Right hindlimb (tissue), 1 donor: ENCODE results near the gene RNF187.
A peak's percentile ranks its signal among the peaks of the same experiment; 100 is the strongest.

Source experiments
- DNase-seq: peaks from one replicate; pipeline ENCODE4 v3.0.0-alpha.2; 2018

Gene RNF187

DNA sequence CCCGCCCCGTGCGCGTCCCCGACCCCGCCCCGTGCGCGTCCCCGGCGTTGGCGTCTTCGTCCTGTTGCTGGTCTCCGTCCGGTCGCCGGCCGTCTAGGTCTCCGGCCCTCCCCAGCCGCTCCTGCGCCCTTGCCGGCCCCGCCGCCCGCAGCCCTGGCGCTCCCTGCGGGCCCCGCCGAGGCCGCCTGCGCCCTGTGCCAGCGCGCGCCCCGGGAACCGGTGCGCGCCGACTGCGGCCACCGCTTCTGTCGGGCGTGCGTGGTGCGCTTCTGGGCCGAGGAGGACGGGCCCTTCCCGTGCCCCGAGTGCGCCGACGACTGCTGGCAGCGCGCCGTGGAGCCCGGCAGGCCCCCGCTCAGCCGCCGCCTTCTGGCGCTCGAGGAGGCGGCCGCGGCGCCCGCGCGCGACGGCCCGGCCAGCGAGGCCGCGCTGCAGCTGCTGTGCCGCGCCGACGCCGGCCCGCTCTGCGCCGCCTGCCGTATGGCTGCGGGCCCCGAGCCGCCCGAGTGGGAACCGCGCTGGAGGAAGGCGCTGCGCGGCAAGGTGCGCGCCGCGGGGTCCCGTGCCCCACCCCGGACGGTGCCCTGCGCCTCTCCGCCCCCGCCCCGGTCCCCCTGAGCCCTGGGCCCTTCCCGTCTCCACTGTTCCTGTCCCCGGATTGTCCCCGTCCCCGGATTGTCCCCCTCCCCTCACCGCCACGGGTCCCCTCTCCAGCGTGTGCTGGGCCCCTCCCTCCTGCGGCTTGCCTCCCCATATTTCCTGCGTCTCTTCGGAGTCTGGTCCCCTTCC, at the start of gene RNF187:
RNF187 (plus strand) TSS at position 47 of the 789 bp plus-strand sequence.
- DNase-seq, result no peak

DNA sequence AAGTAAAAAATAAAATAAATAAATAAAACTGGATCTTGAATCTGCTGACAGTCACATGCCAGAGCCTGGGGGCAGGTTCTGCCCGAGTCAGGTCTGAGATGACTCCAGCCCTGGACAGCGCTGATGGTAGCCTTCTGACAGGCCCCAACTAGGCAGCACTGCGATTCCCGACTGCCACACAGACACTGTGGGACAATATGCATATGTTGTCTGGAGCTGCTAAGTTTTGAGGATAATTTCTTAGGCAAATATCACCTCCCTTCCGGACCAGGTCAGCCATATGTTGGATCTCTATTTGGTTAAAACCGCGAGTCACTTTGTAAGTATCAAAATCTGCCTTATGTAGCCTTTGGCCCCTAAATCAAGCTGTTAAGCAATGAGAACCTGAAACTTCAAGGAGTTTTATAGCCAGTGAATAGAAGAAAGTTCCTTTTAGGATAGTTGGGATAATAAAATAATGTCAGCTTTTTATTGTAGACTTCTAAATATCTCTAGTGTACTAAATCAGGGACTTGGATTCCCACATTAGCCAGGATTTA, 49.7 kb upstream of the RNF187 start:
- no peak for DNase-seq

DNA sequence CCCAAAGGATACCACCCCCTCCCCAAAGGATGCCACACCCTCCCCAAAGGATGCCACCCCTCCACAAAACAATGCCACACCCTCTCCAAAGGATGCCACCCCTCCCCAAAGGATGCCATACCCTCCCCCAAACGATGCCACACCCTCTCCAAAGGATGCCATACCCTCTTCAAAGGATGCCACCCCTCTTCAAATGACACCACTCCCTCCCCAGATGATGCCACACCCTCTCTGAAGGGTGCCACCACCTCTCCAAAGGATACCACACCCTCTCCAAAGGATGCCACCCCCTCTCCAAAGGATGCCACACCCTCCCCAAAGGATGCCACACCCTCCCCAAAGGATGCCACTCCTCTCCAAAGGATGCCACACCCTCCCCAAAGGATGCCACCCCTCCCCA, 48.9 kb upstream of the RNF187 start:
- DNase-seq, result no peak

DNA sequence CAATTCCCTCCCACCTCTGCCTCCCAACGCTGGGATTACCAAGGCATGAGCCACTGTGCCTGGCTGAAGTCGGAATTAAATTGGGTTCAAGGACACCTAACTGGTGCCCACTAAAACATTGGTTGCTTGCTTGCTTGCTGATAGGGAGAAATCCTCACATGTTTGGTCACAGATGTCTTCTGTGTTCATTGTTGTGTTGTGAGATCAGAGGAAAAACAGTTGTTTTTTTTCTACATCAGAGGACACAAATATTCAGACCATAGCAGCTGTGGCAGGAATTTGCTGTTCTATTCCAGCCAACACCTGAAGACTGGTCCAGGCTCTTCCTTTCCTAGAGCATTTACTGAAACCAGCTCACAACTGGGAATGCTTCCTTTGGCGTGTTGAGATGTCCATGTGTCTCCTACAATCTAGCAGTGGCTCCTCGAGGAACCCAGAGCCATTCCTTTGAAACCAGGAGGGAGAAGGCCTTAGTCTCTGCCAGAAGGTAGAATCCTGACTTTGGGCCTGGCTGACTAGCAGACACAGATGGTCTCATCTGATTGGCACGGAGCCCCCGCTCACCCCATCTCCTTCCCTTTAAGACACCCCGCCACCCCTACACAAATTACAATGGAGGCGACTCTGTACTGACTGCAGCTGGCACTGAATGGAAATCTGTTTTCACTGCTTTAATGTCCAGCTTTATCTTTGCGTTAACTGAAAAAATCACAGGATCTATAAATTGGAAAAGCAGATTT, 46.3 kb upstream of the RNF187 start:
- no peak for DNase-seq

DNA sequence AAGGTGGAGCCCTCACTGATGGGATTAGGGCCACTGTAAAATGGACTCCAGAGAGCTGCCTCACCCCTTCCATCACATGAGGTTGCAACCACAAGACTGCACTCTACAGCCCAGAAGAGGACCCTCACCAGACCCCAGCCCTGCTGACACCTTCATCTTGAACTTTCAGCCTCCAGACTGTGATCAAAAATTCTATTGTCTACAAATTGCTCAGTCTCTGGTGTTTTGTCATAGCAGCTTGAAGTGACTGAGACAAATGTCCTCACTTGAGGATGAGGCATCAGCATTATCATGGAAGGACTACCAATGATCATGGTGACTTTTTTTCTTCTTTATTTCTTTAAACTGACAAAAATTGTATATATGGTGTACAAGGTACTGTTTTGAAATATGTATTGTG, 43.8 kb upstream of the RNF187 start:
- DNase-seq, result no peak

DNA sequence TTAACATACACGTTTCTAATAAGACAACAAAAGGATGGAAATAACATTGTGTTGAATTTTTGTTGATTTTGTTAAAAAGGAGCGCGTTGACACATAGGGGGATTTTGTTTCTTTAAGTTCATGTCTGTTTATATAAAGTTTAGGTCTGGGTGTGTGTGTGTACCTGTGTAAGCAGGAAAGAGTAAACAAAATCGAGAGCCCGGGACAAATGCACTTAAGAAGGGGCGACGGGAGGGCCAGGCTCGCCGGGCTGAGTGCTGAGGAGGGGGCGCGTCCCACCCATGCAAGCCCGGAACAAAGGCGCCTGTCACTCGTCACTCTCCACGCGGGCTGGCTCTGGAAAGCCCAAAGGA, 41.7 kb upstream of the RNF187 start:
- DNase-seq, result no peak

DNA sequence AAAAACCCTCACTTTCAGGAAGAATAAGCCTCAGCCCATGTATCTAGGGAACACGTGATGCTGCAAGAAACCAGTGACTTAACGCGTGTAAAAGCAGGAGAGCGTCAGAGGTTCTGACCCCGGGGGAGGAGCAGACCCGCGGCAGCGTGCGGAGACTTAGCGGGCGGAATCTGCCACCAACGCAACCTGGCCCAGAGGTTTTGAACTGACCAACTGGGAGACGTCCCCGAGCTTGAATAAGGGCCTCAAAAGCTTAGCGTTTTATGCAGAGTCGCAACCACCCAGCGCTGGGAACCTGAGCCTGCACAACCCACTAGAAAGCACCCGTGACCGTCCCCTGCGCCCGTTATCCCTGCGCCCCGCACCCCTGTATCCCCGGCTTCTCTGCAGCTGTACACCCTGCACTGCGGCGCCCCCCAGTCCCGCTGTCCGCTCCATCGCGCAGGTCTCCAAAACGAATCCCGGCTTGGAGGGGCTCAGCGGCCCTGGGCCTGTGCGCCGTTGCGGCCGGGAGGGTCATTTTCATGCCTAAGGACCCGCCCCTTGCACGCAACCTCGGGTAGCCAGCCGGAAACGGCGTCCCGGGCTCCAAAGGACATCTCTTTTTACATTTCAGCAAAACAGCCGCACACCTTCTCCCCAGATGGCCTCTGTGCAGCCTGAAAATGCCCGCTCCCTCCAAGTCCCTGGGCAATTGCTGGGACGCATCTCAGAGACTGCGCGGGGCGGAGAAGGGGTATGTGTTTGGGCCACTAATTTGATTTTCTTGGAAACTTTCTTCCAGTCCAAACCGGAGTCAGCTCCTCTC, 41.1 kb upstream of the RNF187 start:
- DNase-seq, result peak; percentile 48

DNA sequence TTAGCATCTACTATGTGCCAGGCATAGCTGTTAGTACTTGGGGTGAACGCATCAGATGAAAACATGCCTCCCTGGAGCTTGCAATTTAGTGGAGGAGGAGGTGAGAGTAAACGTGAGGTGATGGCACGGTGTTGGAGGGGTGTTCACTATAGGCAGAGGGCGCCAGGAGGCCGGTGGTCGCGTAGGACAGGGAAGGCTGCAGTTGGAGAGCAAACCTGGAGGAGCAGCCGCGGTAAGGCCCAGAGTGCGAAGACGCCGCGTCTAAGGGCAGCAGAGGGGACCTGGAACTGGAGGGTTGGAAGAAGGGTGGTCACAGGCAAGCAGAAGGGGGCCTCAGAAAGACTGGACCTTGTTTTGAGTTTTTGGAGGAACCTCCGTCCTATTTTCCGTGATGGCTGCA, 40.3 kb upstream of the RNF187 start:
- no peak for DNase-seq

DNA sequence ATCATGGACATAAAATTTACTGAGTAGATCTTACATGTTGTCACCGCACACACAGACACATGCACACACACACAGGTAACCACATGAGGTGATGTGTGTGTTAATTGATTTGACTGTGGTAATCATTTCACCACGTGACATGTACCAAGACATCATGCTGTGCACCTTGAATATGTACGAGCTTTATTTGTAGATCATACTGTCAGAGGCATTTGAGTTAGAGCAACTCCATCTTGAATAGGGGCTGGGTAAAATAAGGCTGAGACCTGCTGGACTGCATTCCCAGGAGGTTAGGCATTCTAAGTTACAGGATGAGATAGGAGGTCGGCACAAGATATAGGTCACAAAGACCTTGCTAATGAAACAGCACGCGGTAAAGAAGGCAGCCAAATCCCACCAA, 38.8 kb upstream of the RNF187 start:
- DNase-seq, result no peak

DNA sequence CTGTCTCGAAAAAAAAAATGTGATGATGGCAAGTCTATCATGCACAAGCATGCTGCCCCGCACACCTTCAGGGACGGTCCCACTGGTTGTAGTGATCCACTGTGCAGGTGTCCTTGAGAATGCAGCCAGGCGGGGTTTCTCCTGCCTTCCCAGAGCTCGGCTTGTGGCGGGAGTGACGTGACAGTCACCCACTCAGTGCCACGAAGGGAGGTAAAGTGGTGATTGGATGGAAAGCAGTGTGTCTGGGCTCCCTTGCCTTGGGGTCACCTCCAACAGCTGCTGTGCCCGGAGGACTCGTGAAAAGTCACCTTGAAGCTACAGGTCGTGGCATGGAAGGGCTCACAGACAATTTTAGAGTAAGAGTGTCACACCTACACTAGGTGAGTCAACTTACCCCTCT, 37.0 kb upstream of the RNF187 start:
- no peak for DNase-seq

DNA sequence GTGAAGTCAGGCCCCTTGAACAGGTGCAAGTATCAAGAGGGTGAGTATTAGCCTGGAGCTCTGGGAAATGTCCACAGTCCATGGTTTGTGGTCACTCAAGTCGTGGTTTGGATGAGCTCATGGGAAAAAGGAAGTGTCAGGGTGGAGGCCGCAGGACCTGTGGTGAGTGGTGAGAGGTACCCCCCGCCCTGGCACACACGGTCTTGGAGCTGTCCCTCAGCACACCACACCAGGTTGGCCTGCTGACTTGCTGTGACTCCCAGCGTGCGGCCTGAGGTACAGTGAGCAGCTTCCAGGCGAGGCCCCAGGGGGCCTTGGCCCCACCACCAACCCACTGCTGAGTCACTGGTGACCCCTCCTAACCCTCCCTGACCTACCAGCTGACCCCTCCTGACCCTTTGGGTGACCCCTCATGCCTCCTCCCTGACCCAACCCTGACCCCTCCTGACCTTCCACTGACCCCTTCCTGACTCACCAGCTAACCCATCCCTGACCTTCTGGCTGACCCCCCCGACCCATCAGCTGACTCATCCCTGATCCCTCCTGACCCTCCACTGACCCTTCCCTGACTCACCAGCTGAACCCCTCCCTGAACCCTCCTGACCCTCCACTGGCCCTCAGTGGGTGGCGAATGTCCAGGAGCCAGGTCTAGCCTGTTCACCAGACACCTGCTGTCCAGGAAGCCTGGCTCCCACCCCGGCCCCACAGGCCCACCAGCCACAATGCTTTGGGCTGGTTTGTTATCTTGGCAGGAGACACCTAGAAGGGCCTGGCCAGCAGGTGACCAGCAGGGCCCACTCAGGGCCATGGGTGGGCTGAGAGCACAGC, 34.8 kb upstream of the RNF187 start:
- DNase-seq, result no peak

DNA sequence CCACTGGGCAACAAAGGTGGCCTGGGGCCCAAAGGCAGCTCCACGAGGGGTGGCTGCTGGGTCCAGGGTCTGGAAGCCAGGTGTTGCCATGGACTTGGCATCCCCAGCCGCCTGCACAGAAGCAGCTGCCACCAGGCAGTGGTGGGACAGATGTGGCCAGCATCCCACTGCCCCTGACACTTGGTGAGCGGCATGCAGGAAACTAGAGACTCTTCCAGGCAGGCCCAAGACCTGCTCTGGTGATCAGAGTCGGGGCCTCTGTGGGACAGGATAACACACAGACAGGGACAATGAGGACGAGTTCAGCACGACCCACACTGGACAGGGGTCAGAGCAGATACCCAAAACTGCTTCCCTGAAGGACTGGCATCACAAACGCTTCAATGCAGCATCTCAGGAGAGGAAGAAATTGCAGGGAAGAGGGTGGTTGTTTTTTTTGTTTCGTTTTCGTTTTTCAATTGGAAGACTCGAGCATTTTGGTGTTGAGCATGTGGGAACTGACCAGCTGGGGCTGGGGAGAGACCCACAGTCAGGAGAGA, 34.1 kb upstream of the RNF187 start:
- DNase-seq, result no peak

DNA sequence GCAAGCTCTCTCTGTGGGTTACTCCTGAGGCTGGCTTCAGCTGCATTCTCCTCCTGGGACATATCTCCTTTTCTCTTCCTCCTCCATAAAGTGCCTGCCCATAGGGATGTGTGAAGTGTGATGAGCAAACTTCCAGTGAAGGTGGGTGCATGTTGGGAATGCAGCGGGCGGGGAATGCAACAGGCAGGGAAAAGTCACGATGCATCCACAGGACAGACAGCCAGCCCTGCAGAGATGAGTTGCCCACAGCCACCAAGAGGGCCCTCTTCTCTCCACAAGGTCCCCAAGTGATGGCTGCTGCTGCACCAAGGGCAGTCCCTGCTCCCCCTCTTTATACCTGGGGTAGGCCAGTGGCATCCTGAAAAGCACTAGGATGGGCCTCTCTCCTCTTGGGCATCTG, 33.6 kb upstream of the RNF187 start:
- DNase-seq, result no peak

DNA sequence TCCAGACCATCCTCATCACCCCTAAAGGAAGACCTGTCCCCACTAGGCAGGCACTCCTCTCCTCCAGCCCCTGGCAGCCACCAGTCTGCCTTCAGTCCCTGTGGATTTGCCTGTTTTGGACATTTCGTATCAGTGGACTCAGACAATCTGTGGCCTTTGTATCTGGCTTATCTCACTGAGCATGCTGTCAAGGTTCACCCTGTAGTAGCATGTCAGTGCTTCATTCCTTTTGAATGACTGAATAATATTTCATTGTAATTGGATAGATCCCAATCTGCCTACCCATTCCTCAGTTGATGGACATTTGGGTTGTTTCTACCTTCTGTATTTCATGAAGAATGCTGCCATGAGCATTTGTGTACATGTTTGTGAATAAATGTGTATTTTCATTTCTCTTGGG, 32.9 kb upstream of the RNF187 start:
- no peak for DNase-seq

DNA sequence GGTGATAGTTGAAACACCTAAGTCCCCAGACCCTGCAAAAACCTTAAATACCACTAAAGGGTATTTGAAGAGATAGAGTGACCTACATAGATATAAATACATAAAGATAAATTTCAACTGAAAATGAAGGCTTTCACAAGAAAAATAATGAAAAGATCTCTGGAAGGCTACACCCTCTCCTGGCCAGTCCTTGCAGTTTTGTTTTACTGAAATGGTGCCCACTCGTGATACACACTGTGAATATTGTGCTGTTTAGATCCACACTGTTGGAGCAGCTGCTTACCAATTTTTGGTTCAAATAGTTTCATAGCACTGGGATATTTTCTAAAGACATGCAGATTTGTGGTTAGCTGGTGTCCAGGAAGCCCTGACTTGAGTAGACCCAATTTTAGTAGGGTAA, 31.5 kb upstream of the RNF187 start:
- DNase-seq, result no peak

DNA sequence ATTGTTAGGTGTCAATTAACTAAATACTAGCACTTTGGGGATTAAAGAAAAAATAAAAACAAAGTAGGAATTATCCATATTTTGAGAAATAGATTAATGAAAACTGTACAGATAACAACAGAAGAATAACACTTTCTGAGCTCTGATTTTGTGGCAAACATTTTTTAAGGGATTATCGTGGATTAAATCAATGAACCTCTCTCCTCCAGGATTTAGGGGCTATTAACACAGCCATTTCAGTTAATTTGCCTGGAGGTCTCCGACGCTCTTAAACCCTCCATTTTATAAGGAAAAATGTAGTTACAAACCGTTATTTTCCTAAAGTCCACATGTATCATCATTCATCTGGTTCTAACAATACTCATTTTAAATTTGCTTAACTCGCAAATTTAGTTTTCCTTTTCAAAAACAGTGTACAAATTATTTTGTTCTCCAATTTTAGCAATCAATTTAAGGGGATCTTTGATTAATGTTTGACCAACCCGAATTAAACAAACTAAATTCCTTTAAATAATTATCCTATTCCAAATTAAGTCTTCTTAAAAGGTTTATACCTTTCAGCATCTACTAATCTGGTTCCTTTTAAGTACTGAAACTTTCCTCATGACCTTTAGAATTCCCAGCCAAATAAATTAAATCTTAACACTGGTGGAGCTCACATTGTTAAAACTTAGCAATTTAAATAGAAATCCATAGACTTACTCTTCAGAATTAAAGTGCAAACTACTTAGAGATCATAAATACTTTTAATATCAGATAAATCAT, 30.7 kb upstream of the RNF187 start:
- DNase-seq, result no peak

DNA sequence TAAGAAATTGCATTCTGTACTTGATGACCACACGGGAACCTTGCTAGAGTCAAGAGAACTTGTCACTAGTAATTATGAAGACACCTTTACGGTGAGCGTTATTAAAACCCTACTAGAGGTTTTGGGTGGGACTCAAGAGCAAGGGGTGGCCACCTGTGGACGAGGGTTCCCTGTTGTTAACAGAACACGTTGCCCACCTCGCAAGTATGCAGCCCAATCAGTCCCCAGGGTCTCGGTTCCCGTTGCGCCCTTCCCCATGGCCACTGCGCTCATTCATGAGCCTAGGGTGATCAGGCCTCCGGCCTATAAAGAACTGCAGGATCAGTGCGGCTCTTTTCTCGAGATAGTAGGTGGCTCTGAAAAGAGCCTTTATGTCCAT, 30.2 kb upstream of the RNF187 start:
- DNase-seq, result no peak

DNA sequence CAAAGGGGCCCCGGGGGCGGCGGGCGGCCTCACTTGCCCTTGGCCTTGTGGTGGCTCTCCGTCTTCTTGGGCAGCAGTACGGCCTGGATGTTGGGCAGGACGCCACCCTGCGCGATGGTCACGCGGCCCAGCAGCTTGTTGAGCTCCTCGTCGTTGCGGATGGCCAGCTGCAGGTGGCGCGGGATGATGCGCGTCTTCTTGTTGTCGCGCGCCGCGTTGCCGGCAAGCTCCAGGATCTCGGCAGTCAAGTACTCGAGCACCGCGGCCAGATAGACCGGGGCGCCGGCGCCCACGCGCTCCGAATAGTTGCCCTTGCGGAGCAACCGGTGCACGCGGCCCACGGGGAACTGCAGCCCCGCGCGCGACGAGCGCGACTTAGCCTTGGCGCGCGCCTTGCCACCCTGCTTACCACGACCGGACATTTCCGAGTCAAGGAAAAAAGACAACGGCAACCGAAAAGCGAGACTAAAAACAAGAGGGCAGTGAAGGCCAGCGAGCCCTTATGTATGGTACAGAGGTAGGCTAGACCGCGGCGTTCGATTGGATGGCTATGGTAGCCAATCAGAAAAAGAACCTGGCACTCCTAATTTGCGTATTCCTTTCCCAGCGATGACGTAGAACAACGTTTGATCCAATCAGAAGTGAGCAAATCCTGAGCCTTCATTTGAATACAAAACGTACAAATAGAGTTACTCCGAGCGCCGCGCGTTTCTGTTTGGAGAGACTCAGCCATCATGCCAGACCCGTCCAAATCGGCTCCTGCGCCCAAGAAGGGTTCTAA, 29.6 kb upstream of the RNF187 start:
- DNase-seq, result peak; percentile 94

DNA sequence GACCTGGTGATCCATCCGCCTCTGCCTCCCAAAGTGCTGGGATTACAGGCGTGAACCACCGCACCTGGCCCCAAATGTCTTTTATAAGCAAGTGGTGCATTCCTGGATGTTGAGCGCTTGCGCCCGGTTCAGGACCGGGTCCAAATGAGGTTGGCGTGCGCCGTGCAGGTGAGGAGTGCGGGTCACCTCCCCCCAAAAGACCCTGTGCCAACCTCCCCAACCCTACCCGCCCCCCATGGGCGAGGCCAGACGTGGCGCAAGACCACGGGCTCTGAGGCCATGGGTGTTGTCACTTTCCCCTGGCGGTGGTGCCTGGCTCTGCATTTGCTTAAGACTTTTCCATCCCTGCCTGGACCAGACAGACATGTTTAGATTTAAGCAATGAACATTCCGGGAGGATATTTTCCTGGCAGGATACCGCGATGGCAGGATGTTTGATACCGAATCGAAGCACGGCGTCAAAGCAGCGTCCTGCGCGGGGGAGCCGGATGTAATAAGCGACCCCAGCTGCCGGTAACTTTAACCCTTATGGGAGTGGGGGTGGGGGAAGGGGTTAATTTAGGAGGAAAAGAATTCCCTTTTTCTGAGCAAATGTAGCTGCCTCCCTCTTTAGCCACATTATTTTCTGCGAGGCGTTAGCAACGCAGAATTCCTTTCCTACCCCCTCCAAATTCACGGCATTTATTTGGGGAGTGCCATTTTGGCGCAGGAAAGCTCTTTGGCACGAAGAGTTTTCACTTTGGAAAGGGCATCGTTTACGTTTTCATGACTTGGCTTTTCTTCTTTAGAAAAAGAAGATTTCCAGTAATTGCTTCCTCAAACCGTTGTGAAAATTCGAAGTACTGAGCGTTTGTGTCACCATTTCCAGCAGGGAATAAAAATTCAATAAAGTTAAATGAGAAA, 27.8 kb upstream of the RNF187 start:
- peak; percentile 68 for DNase-seq

DNA sequence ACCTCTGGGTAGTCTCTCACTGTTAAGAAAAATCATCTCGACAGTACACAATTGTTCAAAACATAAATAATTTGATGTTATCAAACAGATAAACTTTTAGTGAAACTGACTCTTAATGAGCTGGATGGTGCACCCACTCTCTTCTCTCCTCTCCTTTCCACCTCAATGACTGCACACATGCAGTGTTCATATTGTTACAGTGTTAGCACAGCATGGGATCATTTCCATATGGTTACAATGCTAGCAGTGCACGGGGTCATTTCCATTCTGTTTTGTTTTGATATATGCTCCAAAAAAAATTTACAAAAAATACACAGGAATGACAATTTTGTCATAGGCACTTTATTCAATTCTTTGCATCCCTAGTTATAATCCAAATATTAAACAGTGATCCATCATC, 26.4 kb upstream of the RNF187 start:
- DNase-seq, result no peak
